CD4-positive, alpha-beta memory T cell (primary cell): ENCODE results near the gene C5AR1. TPM values are rescaled to one million over a fixed set of nuclear protein-coding genes. Genes with fewer than 3 reads are reported as not detected.
"Not testable (repeated sequence)": the region's sequence is repeated elsewhere in the genome, so short reads cannot be mapped to it uniquely, and the experiment has no call there.

ENCODE experiments used
- CTCF ChIA-PET: fragments of 350-600 bp; sonication (Branson Sonifier 250); formaldehyde crosslinking; loops from one replicate; lab custom pipeline; 2021; ENCODE audit warnings: inconsistent platforms; ENCODE audit not compliant: partially characterized antibody; lab: Charles Lee
- POLR2A ChIA-PET: fragments of 350-600 bp; sonication (Branson Sonifier 250); formaldehyde crosslinking; loops from one replicate; lab custom pipeline; 2021; ENCODE audit not compliant: partially characterized antibody; lab: Charles Lee
- DNase-seq, 5 donors: peaks; one replicate each; pipeline versions ENCODE4 v3.0.0 to v3.0.0-alpha.2; 2020 to 2022; ENCODE audit warnings: mixed read lengths in 1 of 5
- H3K27ac ChIP-seq: one replicate; pipeline ENCODE4 v1.7.0; 2013; ENCODE audit warnings: low read depth, low read length
- H3K27me3 ChIP-seq: 2 replicates; pipeline ENCODE4 v1.7.0; 2013; ENCODE audit warnings: mild to moderate bottlenecking, low read length, moderate library complexity; ENCODE audit not compliant: insufficient read depth
- H3K36me3 ChIP-seq: 2 replicates; pipeline ENCODE4 v1.7.0; 2013; ENCODE audit warnings: mild to moderate bottlenecking, low read length, moderate library complexity; ENCODE audit not compliant: insufficient read depth
- H3K4me1 ChIP-seq: 2 replicates; pipeline ENCODE4 v1.7.0; 2013; ENCODE audit warnings: mild to moderate bottlenecking, low read length, moderate library complexity; ENCODE audit not compliant: insufficient read depth
- H3K4me3 ChIP-seq, 2 donors: one replicate each; pipeline ENCODE4 v1.7.0; 2013; ENCODE audit warnings: low read length in 2 of 2, mild to moderate bottlenecking in 1 of 2
- H3K9me3 ChIP-seq, 2 donors: one replicate each; pipeline ENCODE4 v1.7.0; 2013; ENCODE audit warnings: low read length in 2 of 2, control low read depth in 1 of 2; ENCODE audit not compliant: control insufficient read depth in 1 of 2
- H3K27ac Mint-ChIP-seq, 7 donors: one replicate each; pipeline ENCODE4 v1.8.0; 2020 to 2021; ENCODE audit warnings: mixed read lengths in 7 of 7, mild to moderate bottlenecking in 6 of 7, inconsistent platforms in 3 of 7, moderate library complexity in 3 of 7
- H3K27me3 Mint-ChIP-seq, 2 donors: one replicate each; pipeline ENCODE4 v1.8.0; 2020 to 2021; ENCODE audit warnings: mixed read lengths in 2 of 2
- H3K36me3 Mint-ChIP-seq, 2 donors: one replicate each; pipeline ENCODE4 v1.8.0; 2020 to 2021; ENCODE audit warnings: mixed read lengths in 2 of 2, inconsistent platforms in 1 of 2, mild to moderate bottlenecking in 1 of 2
- H3K4me1 Mint-ChIP-seq, 4 donors: one replicate each; pipeline ENCODE4 v1.8.0; 2020 to 2021; ENCODE audit warnings: mixed read lengths in 4 of 4, mild to moderate bottlenecking in 1 of 4
- H3K4me3 Mint-ChIP-seq, 8 donors: one replicate each; pipeline ENCODE4 v1.8.0; 2020 to 2021; ENCODE audit warnings: mixed read lengths in 8 of 8, mild to moderate bottlenecking in 7 of 8, moderate library complexity in 6 of 8, inconsistent platforms in 3 of 8
- H3K9me3 Mint-ChIP-seq, 8 donors: one replicate each; pipeline ENCODE4 v1.8.0; 2020 to 2021; ENCODE audit warnings: mixed read lengths in 8 of 8, mild to moderate bottlenecking in 5 of 8, inconsistent platforms in 3 of 8, moderate library complexity in 1 of 8
- intact Hi-C: fragments of 100-400 bp; cut with micrococcal nuclease; formaldehyde crosslinking; loops from one replicate; pipeline ENCODE4 v1.15.1; 2023
- polyA plus RNA-seq, 2 donors: library from polyadenylated mRNA; unstranded; fragments of 300-500 nt; fragmentation: Illumina TruSeq; gene quantifications; one replicate each; pipeline ENCODE4 v1.2.3, GENCODE V29; 2021
- total RNA-seq, 2 experiments: library from RNA; stranded (reverse); gene quantifications; one replicate each; pipeline ENCODE4 v1.2.3, GENCODE V29; 2021

The C5AR1 gene
- total and polyA plus RNA-seq, 4 experiments from 2014 or later = 4.1 to 4.6 TPM; not detected in 2

DNA sequence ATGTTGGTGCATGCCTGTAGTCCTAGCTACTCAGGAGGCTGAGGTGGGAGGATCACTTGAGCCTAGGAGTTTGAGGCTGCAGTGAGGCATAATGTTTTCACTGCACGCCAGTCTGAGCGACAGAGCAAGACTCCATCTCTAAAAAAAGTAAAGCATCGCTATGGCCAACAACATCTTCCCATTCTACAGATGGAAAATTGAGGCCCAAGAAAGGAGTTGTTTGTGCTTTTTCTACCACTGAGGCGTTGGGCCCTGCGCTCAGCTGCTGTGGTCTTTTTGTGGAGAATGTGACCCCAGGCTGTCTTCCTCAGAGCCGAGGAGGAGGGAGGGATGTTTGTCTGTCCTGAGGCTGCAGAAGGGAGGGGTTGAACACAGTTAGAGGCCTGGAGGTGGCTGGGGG is 21.8 kb downstream of the C5AR1 start:
- intact Hi-C loops = no loop called here
- no peaks in the 10 kb centered on the region for H3K9me3 ChIP-seq
- Mint-ChIP-seq H3K4me1 (peaks cover 5 to 15% (median 12%) of the 10 kb centered on the region in 4 donors), H3K27me3 (no peaks in the 10 kb centered on the region), H3K9me3 (no peaks in the 10 kb centered on the region), H3K4me3 (no peak overlapping the region), H3K27ac (peak overlapping the region in 1 of 7 donors; percentile 51), H3K36me3 (no peaks in the 10 kb centered on the region)
- no peak for DNase-seq
- no peaks in the 10 kb centered on the region for H3K36me3 ChIP-seq
- peaks cover 13% of the 10 kb centered on the region for H3K4me1 ChIP-seq
- ChIA-PET POLR2A (no interaction called here), CTCF (no interaction called here)
- no peak overlapping the region for H3K27ac ChIP-seq
- H3K4me3 ChIP-seq = no peak overlapping the region
- no peaks in the 10 kb centered on the region for H3K27me3 ChIP-seq

DNA sequence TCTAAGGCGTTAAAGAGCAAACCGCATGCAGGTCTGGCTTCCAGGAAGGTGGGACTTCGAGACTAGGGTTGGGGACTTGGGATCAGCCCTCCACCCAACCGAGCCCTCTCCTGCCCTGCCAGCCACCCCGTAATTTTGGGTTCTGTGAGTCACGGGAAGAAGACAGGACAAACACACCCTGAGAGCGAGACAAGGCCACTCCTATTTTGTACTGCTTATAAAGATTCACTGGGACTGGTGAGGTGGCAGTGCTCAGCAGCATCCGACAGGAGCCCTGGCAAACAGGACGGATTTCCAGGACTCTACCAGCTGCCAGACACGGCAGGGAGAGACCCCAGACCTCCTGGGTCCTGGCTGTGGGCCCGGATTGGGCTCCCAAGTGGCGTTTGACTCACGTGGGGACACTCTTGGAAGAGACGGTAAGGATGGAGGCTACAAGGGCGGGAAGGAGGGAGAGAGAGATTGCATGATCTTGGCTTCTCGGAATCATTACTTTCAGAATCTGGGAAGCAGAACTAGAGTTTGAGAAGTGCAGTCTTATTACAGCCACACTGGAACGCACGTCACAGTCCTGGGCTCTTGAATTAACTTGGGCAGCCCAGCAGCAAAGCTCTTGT is 22.4 kb downstream of the C5AR1 start, which contains the start of gene C5AR2:
C5AR2 (plus strand) TSS at position 245 of the 617 bp plus-strand sequence. CDS start 8,625 bp downstream, outside the sequence.
- Mint-ChIP-seq H3K4me3 (no peak within 1 kb of the TSS), H3K27me3 (no peaks in the 10 kb centered on the region), H3K4me1 (peaks cover 8 to 20% (median 16%) of the 10 kb centered on the region in 4 donors), H3K36me3 (no peaks in the 10 kb centered on the region), H3K27ac (peak within 1 kb of the TSS in 2 of 7 donors; percentile 64 to 68), H3K9me3 (no peaks in the 10 kb centered on the region)
- Histone ChIP-seq H3K9me3 (no peaks in the 10 kb centered on the region), H3K4me3 (no peak within 1 kb of the TSS), H3K36me3 (no peaks in the 10 kb centered on the region), H3K4me1 (peaks cover 18% of the 10 kb centered on the region), H3K27me3 (no peaks in the 10 kb centered on the region), H3K27ac (no peak within 1 kb of the TSS)
- ChIA-PET POLR2A (no interaction called here), CTCF (interaction anchor here (0.9 kb wide), 1 partner anchor 17 kb away, joined by 3 read pairs; no protein-coding TSS in a partner anchor)
- no peak for DNase-seq
- intact Hi-C loops = no loop called here

DNA sequence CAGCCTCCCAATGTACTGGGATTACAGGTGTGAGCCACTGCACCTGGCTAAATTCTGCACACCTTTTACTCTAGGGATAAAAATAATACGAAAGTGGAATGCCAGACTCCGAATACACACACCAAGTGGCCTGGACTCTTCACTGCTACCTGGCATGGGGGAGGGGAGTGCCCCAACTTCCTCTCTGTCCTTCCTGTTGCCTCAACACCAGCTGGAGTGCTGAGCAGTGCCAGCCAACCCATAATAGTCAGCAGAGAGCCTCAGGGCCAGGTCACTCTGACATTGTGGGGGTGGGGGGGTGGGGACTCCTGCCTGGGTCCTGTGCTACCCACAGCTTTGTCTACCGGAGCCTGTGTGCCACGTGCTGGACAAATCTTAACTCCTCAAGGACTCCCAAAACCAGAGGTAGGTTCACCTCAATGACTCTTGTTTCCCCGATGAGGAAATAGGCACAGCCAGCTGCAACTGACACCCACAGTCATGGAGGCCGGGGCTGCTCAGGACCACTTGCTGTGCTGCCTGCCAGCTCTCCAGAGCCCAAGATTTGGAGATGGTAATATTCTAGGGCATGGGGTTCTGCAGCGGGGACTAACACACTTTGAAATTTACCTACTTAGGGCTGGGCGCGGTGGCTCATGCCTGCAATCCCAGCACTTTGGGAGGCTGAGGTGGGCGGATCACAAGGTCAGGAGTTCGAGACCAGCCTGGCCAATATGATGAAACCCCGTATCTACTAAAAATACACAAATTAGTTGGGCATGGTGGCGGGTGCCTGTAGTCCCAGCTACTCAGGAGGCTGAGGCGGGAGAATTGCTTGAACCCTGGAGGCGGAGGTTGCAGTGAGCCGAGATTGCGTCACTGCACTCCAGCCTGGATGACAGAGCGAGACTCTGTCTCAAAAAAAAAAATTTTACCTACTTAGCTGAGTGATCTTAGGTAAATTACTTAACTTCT is 27.4 kb downstream of the C5AR1 start:
- H3K4me3 Mint-ChIP-seq = peak overlapping the region; percentile 28 to 72 (median 68)
- H3K27ac Mint-ChIP-seq = peak overlapping the region in 5 of 7 donors; percentile 48 to 95 (median 86)

DNA sequence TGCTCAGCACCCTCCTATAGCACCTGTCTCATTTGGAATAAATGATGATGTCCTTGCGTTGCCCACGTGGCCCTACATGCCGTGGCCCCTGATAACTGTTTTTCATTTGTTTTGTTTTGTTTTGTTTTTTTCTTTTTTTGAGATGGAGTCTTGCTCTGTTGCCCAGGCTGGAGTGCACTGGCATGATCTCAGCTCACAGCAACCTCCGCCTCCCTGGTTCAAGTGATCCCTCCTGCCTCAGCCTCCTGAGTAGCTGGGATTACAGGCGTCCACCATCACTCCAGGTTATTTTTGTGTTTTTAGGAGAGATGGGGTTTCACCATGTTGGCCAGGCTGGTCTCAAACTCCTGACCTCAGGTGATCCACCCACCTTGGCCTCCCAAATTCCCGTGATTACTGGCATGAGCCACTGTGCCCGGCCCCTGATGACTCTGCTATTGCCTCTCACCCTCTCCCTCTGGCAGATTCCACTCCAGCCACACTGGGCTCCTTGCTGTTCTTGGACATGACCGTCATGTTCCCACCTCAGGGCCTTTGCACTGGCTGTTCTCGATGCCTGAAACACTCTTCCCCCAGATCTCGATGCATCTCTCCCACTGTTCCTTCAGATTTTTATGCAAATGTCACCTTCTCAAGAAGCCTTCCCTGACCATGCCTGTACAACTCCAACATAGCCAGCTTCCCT is 29.7 kb downstream of the C5AR1 start:
- POLR2A ChIA-PET = interaction anchor here (1.3 kb wide), 1 partner anchor 9 kb away, joined by 4 read pairs; no protein-coding TSS in a partner anchor
- no peak overlapping the region for H3K4me3 Mint-ChIP-seq
- Histone ChIP-seq H3K27me3 (no peaks in the 10 kb centered on the region), H3K36me3 (no peaks in the 10 kb centered on the region), H3K27ac (no peak overlapping the region), H3K4me1 (peaks cover 20% of the 10 kb centered on the region), H3K9me3 (no peaks in the 10 kb centered on the region), H3K4me3 (no peak overlapping the region)
- no peak for DNase-seq
- H3K27me3 Mint-ChIP-seq = no peaks in the 10 kb centered on the region
- no peaks in the 10 kb centered on the region for H3K9me3 Mint-ChIP-seq
- CTCF ChIA-PET = interaction anchor here (6.9 kb wide), 1 partner anchor 10 kb away, joined by 58 read pairs; the partner anchor contains the start of gene DHX34
- intact Hi-C loops = no loop called here
- peaks cover 0 to 4% of the 10 kb centered on the region in 2 donors for H3K36me3 Mint-ChIP-seq
- peak overlapping the region in 4 of 7 donors; percentile 16 to 74 (median 48) for H3K27ac Mint-ChIP-seq
- H3K4me1 Mint-ChIP-seq = peaks cover 8 to 27% (median 16%) of the 10 kb centered on the region in 4 donors

More for the DNA sequence above, 27.4 kb downstream of the C5AR1 start:
- H3K4me1 Mint-ChIP-seq = peaks cover 8 to 27% (median 16%) of the 10 kb centered on the region in 4 donors
- H3K9me3 ChIP-seq, H3K27ac ChIP-seq, H3K36me3 ChIP-seq, H3K4me3 ChIP-seq, H3K36me3 Mint-ChIP-seq, H3K27me3 ChIP-seq, H3K9me3 Mint-ChIP-seq, H3K27me3 Mint-ChIP-seq, intact Hi-C loops: not testable (repeated sequence)
- DNase-seq = peak in 3 of 5 donors; percentile 13 to 36 (median 35)
- CTCF ChIA-PET = interaction anchor here (1.0 to 6.9 kb wide), 3 partner anchors 10 to 54 kb away, joined by 3 to 58 read pairs (median 10); partner anchors contain the start of gene DHX34
- POLR2A ChIA-PET = interaction anchor here (4.2 kb wide), 1 partner anchor 12 kb away, joined by 49 read pairs; the partner anchor contains the start of gene DHX34
- H3K4me1 ChIP-seq = peaks cover 20% of the 10 kb centered on the region

DNA sequence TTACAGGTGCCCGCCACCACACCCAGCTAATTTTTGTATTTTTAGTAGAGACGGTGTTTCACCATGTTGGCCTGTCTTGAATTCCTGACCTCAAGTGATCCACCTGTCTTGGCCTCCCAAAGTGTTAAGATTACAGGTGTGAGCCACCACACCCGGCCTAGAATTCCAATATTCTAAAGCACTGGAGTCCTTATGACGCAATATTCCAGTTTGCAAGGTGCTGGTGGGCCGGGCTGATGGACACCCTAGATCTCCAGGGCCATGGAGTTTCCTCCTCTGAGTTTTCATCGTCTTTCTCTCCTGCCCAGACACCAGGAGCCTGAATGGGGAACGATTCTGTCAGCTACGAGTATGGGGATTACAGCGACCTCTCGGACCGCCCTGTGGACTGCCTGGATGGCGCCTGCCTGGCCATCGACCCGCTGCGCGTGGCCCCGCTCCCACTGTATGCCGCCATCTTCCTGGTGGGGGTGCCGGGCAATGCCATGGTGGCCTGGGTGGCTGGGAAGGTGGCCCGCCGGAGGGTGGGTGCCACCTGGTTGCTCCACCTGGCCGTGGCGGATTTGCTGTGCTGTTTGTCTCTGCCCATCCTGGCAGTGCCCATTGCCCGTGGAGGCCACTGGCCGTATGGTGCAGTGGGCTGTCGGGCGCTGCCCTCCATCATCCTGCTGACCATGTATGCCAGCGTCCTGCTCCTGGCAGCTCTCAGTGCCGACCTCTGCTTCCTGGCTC is 31.0 kb downstream of the C5AR1 start:
- Histone ChIP-seq H3K27me3 (no peaks in the 10 kb centered on the region), H3K9me3 (no peaks in the 10 kb centered on the region), H3K4me3 (no peak overlapping the region), H3K4me1 (peaks cover 16% of the 10 kb centered on the region), H3K27ac (no peak overlapping the region), H3K36me3 (no peaks in the 10 kb centered on the region)
- intact Hi-C loops = no loop called here
- Mint-ChIP-seq H3K27ac (no peak overlapping the region), H3K4me1 (peaks cover 7 to 20% (median 12%) of the 10 kb centered on the region in 4 donors), H3K36me3 (peaks cover 0 to 4% of the 10 kb centered on the region in 2 donors), H3K27me3 (no peaks in the 10 kb centered on the region), H3K4me3 (no peak overlapping the region), H3K9me3 (no peaks in the 10 kb centered on the region)
- CTCF ChIA-PET = interaction anchor here (6.9 kb wide), 1 partner anchor 9 kb away, joined by 58 read pairs; the partner anchor contains the start of gene DHX34
- no peak for DNase-seq
- POLR2A ChIA-PET = no interaction called here

DNA sequence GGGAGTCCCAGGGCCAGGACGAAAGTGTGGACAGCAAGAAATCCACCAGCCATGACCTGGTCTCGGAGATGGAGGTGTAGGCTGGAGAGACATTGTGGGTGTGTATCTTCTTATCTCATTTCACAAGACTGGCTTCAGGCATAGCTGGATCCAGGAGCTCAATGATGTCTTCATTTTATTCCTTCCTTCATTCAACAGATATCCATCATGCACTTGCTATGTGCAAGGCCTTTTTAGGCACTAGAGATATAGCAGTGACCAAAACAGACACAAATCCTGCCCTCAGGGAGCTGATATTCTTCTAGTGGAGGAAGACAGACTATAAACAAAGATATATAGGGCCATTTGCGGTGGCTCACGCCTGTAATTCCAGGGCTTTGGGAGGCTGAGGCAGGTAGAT is 32.1 kb downstream of the C5AR1 start:
- Histone ChIP-seq H3K9me3 (no peaks in the 10 kb centered on the region), H3K36me3 (no peaks in the 10 kb centered on the region), H3K27ac (no peak overlapping the region), H3K27me3 (no peaks in the 10 kb centered on the region), H3K4me3 (no peak overlapping the region), H3K4me1 (peaks cover 5% of the 10 kb centered on the region)
- Mint-ChIP-seq H3K4me3 (no peak overlapping the region), H3K27ac (no peak overlapping the region), H3K4me1 (peaks cover under 1 to 10% (median 2%) of the 10 kb centered on the region in 4 donors), H3K9me3 (no peaks in the 10 kb centered on the region), H3K36me3 (peaks cover 0 to 4% of the 10 kb centered on the region in 2 donors), H3K27me3 (no peaks in the 10 kb centered on the region)
- no peak for DNase-seq
- ChIA-PET CTCF (no interaction called here), POLR2A (no interaction called here)
- intact Hi-C loops = no loop called here
